ENCODE results near the gene TNS3.

The TNS3 gene

DNA sequence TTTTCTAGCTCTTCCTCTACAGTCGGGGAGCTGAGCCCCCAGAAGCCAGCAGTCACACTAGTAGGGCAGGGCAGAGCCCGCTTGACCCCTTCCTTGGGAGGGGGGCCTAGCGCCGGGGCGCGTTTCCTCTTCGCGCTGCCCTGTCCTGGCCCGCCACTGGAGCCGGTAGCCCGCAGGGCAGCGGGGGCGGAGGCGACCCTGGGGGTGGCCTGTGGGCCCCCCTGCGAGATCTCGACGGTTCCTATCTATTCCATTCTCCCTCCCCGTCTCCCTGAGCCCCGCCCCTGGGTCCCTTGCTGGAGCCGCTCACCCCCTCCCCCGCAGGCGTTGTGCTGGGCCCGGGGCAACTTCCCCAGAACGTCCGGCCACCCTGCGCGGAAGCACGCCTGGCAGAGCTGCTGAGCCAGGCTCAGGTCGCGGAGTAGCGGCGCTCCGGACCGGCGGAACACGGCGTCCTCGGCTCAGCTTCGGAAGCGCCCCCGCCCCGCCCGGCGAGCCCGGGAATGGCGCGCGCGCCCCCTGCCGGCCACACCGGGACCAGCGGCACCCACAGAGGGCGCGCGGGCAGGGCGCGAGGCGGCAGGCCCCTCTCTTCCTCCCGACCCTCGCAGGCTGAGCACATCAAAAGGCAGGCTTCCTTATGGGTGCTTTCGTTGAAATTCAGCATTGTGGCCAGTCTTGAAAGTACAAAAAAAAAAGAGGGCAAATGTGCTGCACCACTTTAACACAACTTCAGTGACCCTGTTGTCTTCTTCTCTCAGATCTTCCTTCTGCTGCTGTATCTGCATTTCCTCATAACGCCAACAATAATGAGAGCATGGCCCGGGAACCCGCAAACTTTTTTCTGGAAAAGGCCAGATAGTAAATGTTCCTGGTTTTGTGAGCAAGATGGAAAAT is 327.6 kb downstream of the TNS3 start:
- no peak overlapping the region; the same call in 1 of the 2 replicates for H3K4me3 ChIP-seq (ENCODE audit: low read length)
- no peak for DNase-seq (ENCODE audit: low read depth, low spot score)

- DNase-seq (ENCODE audit: low read depth, low spot score), result no peak
- no peak overlapping the region for H3K4me3 ChIP-seq (ENCODE audit: low read length)
Measured at GRCh38 chr7:47253650-47254080, 328.2 kb downstream of the TNS3 start.

- DNase-seq (ENCODE audit: low read depth, low spot score), result no peak
- H3K4me3 ChIP-seq (ENCODE audit: low read length), result no peak overlapping the region
Measured at GRCh38 chr7:47252675-47253074, 329.2 kb downstream of the TNS3 start.

DNA sequence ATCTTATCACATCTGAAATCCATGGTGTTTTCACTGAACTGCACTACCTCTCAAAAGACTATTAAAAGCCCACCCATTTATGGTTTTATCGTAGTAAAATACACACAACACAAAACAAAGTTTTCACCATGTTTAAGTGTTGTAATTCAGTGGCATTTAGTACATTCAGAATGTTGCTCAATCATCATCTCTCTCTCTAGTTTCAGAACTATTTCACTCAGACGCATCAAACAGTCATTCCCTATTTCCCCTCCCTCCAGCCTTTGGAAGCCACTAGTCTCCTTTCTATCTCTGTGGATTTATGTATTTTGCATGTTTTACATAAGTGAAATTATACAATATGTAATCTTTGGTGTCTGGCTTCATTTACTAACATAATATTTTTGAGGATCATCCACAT is 332.6 kb downstream of the TNS3 start:
- H3K4me3 ChIP-seq (ENCODE audit: low read length), result no peak overlapping the region
- no peak for DNase-seq (ENCODE audit: low read depth, low spot score)

- no peak overlapping the region for H3K4me3 ChIP-seq (ENCODE audit: low read length)
- no peak for DNase-seq (ENCODE audit: low read depth, low spot score)
Measured at GRCh38 chr7:47248797-47249196, 333.1 kb downstream of the TNS3 start.

DNA sequence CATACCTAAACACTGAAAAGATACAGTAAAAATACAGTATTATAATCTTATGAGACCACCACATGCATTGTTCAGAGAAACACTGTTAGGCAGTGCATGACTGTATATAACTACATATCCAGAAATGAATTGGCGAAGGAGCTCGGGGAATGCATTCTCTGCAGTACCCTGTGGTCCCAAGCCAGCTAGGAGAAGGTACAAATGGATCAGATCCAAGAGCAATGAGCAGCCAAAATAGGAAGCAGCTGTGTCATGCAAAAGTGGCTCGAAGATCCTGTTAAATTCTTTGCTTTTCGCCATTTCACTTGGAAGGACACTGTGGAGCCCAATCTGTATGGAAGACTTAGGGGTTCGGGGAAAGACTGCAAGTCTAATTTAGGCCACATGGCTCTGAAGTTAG is 334.8 kb downstream of the TNS3 start:
- no peak overlapping the region for H3K4me3 ChIP-seq (ENCODE audit: low read length)
- DNase-seq (ENCODE audit: low read depth, low spot score), result no peak

- DNase-seq (ENCODE audit: low read depth, low spot score), result no peak
- H3K4me3 ChIP-seq (ENCODE audit: low read length), result no peak overlapping the region
Measured at GRCh38 chr7:47244692-47245091, 337.2 kb downstream of the TNS3 start.

GRCh38 chr7:47241112-47242065 is 340.5 kb downstream of the TNS3 start:
- no peak overlapping the region for H3K4me3 ChIP-seq (ENCODE audit: low read length)
- no peak for DNase-seq (ENCODE audit: low read depth, low spot score)

GRCh38 chr7:47239931-47240421 is 341.9 kb downstream of the TNS3 start:
- no peak for DNase-seq (ENCODE audit: low read depth, low spot score)

DNA sequence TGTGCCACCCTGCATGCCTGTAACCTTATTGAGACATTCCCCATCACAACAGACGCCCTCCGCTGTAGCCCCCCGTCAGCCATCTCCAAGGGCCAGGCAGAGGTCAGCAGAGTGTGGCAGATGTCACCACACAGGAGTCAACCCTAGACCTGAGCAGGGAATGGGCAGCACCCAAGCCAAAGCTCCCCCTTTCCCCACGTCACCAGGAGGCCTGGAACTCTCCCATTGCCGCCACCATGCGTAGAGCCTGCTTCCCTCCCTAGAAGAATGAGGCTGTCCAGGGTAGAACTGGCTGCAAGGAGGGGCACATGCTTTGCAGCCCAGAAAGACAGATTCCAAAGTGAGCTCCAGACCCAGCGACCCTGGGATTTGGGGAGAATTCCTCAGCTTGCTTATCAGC is 342.9 kb downstream of the TNS3 start:
- no peak for DNase-seq (ENCODE audit: low read depth, low spot score)
- H3K4me3 ChIP-seq (ENCODE audit: low read length), result no peak overlapping the region

More at GRCh38 chr7:47239931-47240421, 341.9 kb downstream of the TNS3 start:
- no peak overlapping the region for H3K4me3 ChIP-seq (ENCODE audit: low read length)

- no peak for DNase-seq (ENCODE audit: low read depth, low spot score)
- no peak overlapping the region for H3K4me3 ChIP-seq (ENCODE audit: low read length)
Measured at GRCh38 chr7:47236480-47237129, 345.3 kb downstream of the TNS3 start.

DNA sequence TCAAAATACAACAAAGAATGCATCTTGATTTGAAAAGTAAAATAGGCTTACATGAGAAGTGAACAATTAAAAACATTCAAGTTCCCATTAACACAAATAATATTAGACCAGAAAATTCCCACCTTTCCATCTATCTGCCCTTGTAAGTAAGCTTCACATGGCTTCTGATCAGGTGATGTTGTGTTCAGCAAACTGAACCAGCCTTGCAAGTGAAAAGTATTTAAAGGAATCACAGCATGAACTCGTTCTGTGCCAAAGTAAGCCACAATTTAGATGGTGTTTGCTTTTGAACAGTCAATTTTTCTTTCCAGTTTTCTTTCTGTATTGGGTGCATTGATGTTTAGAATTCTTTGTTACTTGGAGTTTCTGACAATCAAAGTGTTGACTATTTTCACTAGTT is 347.9 kb downstream of the TNS3 start:
- no peak overlapping the region for H3K4me3 ChIP-seq (ENCODE audit: low read length)
- DNase-seq (ENCODE audit: low read depth, low spot score), result no peak

DNA sequence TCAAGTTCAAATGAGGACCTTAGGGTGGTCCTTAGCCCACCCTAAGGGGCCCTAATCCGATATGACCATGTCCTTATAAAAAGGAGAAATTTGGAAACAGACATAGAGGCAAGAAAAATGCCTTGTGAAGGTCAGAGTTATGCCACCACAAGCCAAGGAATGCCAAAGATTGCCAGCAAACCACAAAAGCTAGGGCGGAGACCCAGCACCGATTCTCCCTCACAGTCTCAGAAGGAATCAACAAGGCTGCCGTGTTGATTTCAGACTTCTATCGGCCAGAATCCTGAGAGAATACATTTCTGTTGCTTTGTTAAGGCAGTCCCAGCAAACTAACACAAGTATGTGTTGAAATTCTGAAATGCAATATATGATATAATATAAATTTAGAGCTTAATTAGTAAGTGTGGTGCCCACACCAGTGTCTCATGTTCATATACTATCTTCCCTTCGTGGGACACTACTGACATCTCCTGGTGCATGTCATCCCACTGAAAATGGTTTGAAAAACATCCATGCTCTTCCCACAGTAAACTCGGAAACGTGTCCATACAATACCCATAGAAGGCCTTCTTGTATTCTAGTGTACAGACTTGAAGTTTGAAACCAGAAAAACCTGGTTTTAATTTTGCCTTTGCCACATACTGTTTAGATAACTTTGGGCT is 349.0 kb downstream of the TNS3 start:
- DNase-seq (ENCODE audit: low read depth, low spot score), result no peak
- no peak overlapping the region for H3K4me3 ChIP-seq (ENCODE audit: low read length)

DNA sequence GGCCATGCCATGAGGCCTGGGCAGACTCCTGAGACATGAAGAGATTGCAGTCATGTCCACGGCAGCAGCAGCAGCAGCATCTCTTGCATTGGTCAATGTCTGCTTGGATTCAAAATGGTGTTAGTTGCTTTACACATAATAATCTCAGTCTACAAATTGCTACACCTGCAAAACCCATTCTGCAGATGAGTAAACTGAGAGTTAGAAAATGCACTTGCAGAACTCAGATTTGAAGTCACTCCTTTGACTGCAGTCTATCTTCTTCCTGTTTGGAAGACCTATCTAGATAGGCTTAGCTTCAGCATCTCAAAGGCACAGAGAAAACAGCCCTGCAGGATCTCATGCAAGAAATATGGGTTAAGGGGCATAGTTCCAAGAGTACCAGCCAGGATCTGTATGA is 350.3 kb downstream of the TNS3 start:
- no peak for DNase-seq (ENCODE audit: low read depth, low spot score)
- H3K4me3 ChIP-seq (ENCODE audit: low read length), result no peak overlapping the region

GRCh38 chr7:47231032-47231431 is 350.9 kb downstream of the TNS3 start:
- no peak overlapping the region for H3K4me3 ChIP-seq (ENCODE audit: low read length)
- no peak for DNase-seq (ENCODE audit: low read depth, low spot score)

- no peak for DNase-seq (ENCODE audit: low read depth, low spot score)
- no peak overlapping the region for H3K4me3 ChIP-seq (ENCODE audit: low read length)
Measured at GRCh38 chr7:47228386-47229014, 353.4 kb downstream of the TNS3 start.

DNA sequence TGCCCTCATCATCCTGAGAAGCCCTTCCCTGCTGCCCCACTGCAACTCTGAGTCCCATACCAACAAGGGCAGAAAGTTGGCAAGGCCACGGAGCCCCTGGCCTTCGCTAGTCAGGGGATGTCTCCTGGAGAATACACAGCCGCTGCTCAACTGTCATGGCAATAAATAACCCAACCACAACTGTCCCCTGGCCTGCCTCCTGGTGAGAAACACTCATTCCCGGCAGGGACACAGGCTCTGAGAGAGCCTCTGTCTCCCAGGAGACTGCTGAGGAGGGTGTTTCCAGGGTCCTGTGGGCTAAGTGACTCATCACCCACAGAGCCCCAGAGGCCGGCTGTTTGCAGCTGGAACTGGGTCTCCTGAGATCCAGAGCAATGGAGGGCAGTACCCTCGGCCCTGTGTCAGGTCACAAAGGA is 354.1 kb downstream of the TNS3 start:
- H3K4me3 ChIP-seq (ENCODE audit: low read length), result no peak overlapping the region
- no peak for DNase-seq (ENCODE audit: low read depth, low spot score)

DNA sequence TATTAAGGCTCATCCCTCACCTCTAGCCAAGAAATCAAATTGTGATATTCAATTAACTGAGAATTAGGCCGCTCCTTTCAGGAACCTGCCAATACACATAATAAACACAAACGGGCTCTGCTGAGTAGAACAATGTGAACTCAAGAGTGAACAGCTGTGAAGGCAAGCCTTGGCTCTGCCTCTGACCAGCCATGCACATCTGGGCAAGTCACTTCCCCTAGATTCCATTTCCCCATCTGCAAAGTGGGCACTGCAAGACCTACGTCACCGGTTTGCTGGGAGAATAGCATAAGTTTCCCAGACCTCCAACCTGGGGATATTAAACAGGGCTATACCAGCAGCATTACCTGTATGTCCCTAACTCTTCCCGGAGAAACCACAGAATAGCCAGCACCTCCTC is 355.2 kb downstream of the TNS3 start:
- no peak overlapping the region for H3K4me3 ChIP-seq (ENCODE audit: low read length)
- no peak for DNase-seq (ENCODE audit: low read depth, low spot score)
